ENCODE data around the gene SATB1. TPM values are rescaled to one million over a fixed set of nuclear protein-coding genes. Genes with fewer than 3 reads are reported as not detected.

SATB1 gene
- total and polyA plus RNA-seq, 2 of the 4 experiments (the other 2 are of a cell fraction), result 7.5 to 10.7 TPM

DNA sequence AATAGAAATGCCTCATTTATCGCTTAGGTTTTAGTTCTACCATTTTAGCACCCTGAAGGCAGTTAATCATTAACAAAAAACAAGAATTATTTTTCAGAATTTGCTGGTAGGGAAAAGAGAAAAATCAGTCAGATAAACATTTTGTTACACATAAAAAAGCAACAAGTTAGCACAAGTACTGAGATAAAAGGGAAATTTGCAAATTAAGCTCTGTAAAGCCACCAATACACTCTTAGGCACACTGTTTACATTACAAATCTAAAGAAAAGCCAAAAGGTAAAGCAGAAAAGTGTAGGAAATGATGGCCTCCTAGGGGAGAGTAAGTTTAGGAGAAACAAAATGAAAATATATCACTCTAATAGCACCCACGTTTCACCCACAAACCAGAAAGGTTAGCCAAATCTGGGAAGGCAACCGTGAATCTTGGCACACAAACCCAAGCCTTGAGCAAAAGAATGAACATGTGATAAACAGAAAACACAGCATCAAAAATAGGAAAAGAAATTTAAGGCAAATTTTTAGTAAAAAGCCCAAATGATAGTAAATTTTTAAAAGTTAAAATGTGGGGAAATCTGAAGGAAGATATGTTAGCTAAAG, 1.6 kb upstream of the SATB1 start:
- no peaks in the 10 kb centered on the region for H3K9me1 ChIP-seq (ENCODE audit: insufficient read depth, low read length)
- no peak overlapping the region for H4K91ac ChIP-seq (ENCODE audit: insufficient read depth, low read depth, low read length)
- H3K27ac ChIP-seq (ENCODE audit: insufficient read depth, low read length), result no peak overlapping the region
- no peak overlapping the region for H3K4ac ChIP-seq (ENCODE audit: low read depth, low read length)
- no peaks in the 10 kb centered on the region for H3K9me3 ChIP-seq (ENCODE audit: control insufficient read depth, insufficient read depth, low read length)
- no peak overlapping the region for H3K4me3 ChIP-seq (ENCODE audit: insufficient read depth, low read depth, low read length)
- no peak overlapping the region for H2BK120ac ChIP-seq (ENCODE audit: low read depth, low read length)
- no peaks in the 10 kb centered on the region for H3K36me3 ChIP-seq (ENCODE audit: control insufficient read depth, insufficient read depth, low read length)
- H2BK5ac ChIP-seq (ENCODE audit: low read depth, low read length, poor library complexity, severe bottlenecking), result no peak overlapping the region
- H3K14ac ChIP-seq (replicated peaks; ENCODE audit: low read depth, low read length), result no peak overlapping the region
- H4K8ac ChIP-seq (ENCODE audit: low read depth in 2 of 2, low read length in 2 of 2), result no peak overlapping the region
- POLR2A ChIA-PET (ENCODE audit: unreplicated experiment), result no interaction called here
- no TSS peak for BruUV-seq (replicated peaks)
- CTCF ChIA-PET, result no interaction called here
- ATAC-seq (ENCODE audit: low read depth), result no peak
- H2AK9ac ChIP-seq (replicated peaks; ENCODE audit: low read depth, low read length, poor library complexity), result no peak overlapping the region
- dilution Hi-C loops (cut with HindIII; ENCODE audit: low sequenced_read_pairs, unreplicated experiment) (no loop called here), in situ Hi-C loops (cut with MboI; ENCODE audit: low sequenced_read_pairs) (no loop called here), intact Hi-C loops (cut with micrococcal nuclease) (loop anchor here (2.0 kb wide), 1 partner anchor 14 kb away; no protein-coding TSS in a partner anchor)
- no peak overlapping the region for H2BK15ac ChIP-seq (ENCODE audit: low read depth, low read length)
- no peaks in the 10 kb centered on the region; the same call in 1 of the 2 replicates for H3K4me1 ChIP-seq (ENCODE audit: control insufficient read depth, insufficient read depth, low read length)
- DNase-seq, result no peak
- H3K9ac ChIP-seq (ENCODE audit: low read depth, low read length), result no peak overlapping the region
- H3K23ac ChIP-seq (ENCODE audit: low read depth, low read length), result no peak overlapping the region
- H3K18ac ChIP-seq (ENCODE audit: low read depth, low read length), result no peak overlapping the region
- no peaks in the 10 kb centered on the region for H4K20me1 ChIP-seq (ENCODE audit: insufficient read depth, low read length)
- no CpG with 5 or more reads among the region's 3 CpGs for WGBS, 2 experiments (ENCODE audit: extremely low coverage in 2 of 2, insufficient read length in 1 of 2)
- H3K27me3 ChIP-seq (ENCODE audit: control insufficient read depth, insufficient read depth, low read length), result peaks cover 9% of the 10 kb centered on the region
- no peaks in the 10 kb centered on the region for H3K79me1 ChIP-seq (ENCODE audit: low read depth in 1 of 2, low read length in 2 of 2)
- no peak overlapping the region for H2AK5ac ChIP-seq (ENCODE audit: low read depth, low read length)
- no peak overlapping the region for H2BK20ac ChIP-seq (ENCODE audit: low read depth, low read length)
- no peak overlapping the region for H4K5ac ChIP-seq (ENCODE audit: low read depth, low read length)
- H3K4me2 ChIP-seq (ENCODE audit: low read depth, low read length), result no peak overlapping the region
- no peak overlapping the region for H2AFZ ChIP-seq (replicated peaks; ENCODE audit: low read length, poor library complexity)
- no peak for TF ChIP-seq MAZ (IDR thresholded peaks at IDR 0.05; ENCODE audit: borderline replicate concordance, low read depth, low read length)
- no peak for TF ChIP-seq CHD1 (IDR thresholded peaks at IDR 0.05; ENCODE audit: low read depth, low read length)
- TF ChIP-seq MAFK (IDR thresholded peaks at IDR 0.05; ENCODE audit: low read depth, low read length), result no peak
- no peak for TF ChIP-seq POLR2A (IDR thresholded peaks at IDR 0.05; ENCODE audit: low read depth, low read length)
- TF ChIP-seq, protein P1, sequence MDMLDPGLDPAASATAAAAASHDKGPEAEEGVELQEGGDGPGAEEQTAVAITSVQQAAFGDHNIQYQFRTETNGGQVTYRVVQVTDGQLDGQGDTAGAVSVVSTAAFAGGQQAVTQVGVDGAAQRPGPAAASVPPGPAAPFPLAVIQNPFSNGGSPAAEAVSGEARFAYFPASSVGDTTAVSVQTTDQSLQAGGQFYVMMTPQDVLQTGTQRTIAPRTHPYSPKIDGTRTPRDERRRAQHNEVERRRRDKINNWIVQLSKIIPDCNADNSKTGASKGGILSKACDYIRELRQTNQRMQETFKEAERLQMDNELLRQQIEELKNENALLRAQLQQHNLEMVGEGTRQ (IDR thresholded peaks at IDR 0.05; ENCODE audit: low read depth, low read length), result no peak
- TF ChIP-seq RFX5 (IDR thresholded peaks at IDR 0.05; ENCODE audit: low read depth, low read length), result no peak
- TF ChIP-seq, protein P2, sequence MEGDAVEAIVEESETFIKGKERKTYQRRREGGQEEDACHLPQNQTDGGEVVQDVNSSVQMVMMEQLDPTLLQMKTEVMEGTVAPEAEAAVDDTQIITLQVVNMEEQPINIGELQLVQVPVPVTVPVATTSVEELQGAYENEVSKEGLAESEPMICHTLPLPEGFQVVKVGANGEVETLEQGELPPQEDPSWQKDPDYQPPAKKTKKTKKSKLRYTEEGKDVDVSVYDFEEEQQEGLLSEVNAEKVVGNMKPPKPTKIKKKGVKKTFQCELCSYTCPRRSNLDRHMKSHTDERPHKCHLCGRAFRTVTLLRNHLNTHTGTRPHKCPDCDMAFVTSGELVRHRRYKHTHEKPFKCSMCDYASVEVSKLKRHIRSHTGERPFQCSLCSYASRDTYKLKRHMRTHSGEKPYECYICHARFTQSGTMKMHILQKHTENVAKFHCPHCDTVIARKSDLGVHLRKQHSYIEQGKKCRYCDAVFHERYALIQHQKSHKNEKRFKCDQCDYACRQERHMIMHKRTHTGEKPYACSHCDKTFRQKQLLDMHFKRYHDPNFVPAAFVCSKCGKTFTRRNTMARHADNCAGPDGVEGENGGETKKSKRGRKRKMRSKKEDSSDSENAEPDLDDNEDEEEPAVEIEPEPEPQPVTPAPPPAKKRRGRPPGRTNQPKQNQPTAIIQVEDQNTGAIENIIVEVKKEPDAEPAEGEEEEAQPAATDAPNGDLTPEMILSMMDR (conservative IDR thresholded peaks at IDR 0.05; ENCODE audit: low read depth, low read length), result no peak
- no peak for TF ChIP-seq BHLHE40 (IDR thresholded peaks at IDR 0.05; ENCODE audit: low read depth, low read length)
- no peak for TF ChIP-seq SMC3 (IDR thresholded peaks at IDR 0.05; ENCODE audit: low read depth, low read length)
- TF ChIP-seq, protein P3, sequence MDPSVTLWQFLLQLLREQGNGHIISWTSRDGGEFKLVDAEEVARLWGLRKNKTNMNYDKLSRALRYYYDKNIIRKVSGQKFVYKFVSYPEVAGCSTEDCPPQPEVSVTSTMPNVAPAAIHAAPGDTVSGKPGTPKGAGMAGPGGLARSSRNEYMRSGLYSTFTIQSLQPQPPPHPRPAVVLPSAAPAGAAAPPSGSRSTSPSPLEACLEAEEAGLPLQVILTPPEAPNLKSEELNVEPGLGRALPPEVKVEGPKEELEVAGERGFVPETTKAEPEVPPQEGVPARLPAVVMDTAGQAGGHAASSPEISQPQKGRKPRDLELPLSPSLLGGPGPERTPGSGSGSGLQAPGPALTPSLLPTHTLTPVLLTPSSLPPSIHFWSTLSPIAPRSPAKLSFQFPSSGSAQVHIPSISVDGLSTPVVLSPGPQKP (IDR thresholded peaks at IDR 0.05; ENCODE audit: borderline replicate concordance, low read depth, low read length), result no peak
- TF ChIP-seq CEBPB (IDR thresholded peaks at IDR 0.05; ENCODE audit: low read depth, low read length), result no peak
- no peak for TF ChIP-seq FOS (IDR thresholded peaks at IDR 0.05; ENCODE audit: low read depth, low read length)
- no peak for TF ChIP-seq RAD21 (IDR thresholded peaks at IDR 0.05; ENCODE audit: low read length)
- no peak overlapping the region for H3K56ac ChIP-seq (ENCODE audit: extremely low read depth, insufficient read depth, low read length)

Data from IMR-90 (cell line).